Endothelial cell of umbilical vein (primary cell): ENCODE data around the gene GRIN3B. TPM values are rescaled to one million over a fixed set of nuclear protein-coding genes. Genes with fewer than 3 reads are reported as not detected.

ENCODE experiments used
- BruUV-seq: library from RNA; stranded (reverse); fragments of 400-500 nt; replicated peaks from 2 replicates; lab custom pipeline; 2021; lab: Mats Ljungman, UMichigan
- CTCF ChIA-PET: fragments of 300-600, 350-600 bp; sonication (Branson Sonifier 250); formaldehyde crosslinking; loops from one replicate; lab custom pipeline; 2021; ENCODE audit warnings: antibody characterized with exemption, inconsistent platforms; lab: Charles Lee
- POLR2A ChIA-PET: fragments of 300-600, 350-600 bp; sonication (Branson Sonifier 250); formaldehyde crosslinking; loops from one replicate; lab custom pipeline; 2021; ENCODE audit warnings: antibody characterized with exemption, inconsistent platforms; lab: Charles Lee
- DNase-seq: peaks from one replicate; pipeline ENCODE4 v3.0.0-alpha.2; 2011; ENCODE audit warnings: low read depth, low spot score
- FAIRE-seq: peaks from 2 replicates; lab custom pipeline; 2011; peaks lifted over from hg19 to GRCh38; lab: Jason Lieb, UNC
- H2AFZ ChIP-seq: 2 replicates; pipeline ENCODE4 v1.6.0; 2012; ENCODE audit warnings: low read depth, low read length, control low read depth, inconsistent platforms
- H3K27ac ChIP-seq: 2 replicates; pipeline ENCODE4 v1.5.1; 2011; ENCODE audit warnings: low read depth, mild to moderate bottlenecking, control low read depth, low read length, moderate library complexity; ENCODE audit not compliant: insufficient read depth
- H3K27me3 ChIP-seq, 2 experiments: 2 replicates each; pipeline versions ENCODE4 v1.6.0 to v1.6.1; 2011; ENCODE audit warnings: low read length in 2 of 2, mixed read lengths in 1 of 2; ENCODE audit not compliant: control insufficient read depth in 2 of 2, insufficient read depth in 2 of 2
- H3K36me3 ChIP-seq, 2 experiments: 2 replicates in 1 of 2; 3 replicates in 1 of 2; pipeline ENCODE4 v1.5.1; 2011; ENCODE audit warnings: low read length in 2 of 2, mild to moderate bottlenecking in 1 of 2, moderate library complexity in 1 of 2; ENCODE audit not compliant: control insufficient read depth in 2 of 2, insufficient read depth in 2 of 2; ENCODE audit errors: extremely low read depth in 1 of 2
- H3K4me1 ChIP-seq: 3 replicates; pipeline ENCODE4 v1.5.1; 2011; ENCODE audit warnings: mild to moderate bottlenecking, low read length; ENCODE audit not compliant: control insufficient read depth, insufficient read depth; ENCODE audit errors: extremely low read depth
- H3K4me2 ChIP-seq: 2 replicates; pipeline ENCODE4 v1.6.1; 2011; ENCODE audit warnings: low read length, control low read depth, mixed read lengths; ENCODE audit not compliant: insufficient read depth
- H3K4me3 ChIP-seq, 3 experiments: fragments of 200-600 bp in 1 of 3; sonication (generic), shearing (Covaris generic) in 1 of 3; replicated peaks in 1 of 3; 2 replicates each; pipeline ENCODE4 v1.5.1; 2011 to 2016; ENCODE audit warnings: control low read depth in 3 of 3, low read length in 3 of 3, mild to moderate bottlenecking in 2 of 3, inconsistent platforms in 1 of 3, low read depth in 1 of 3, moderate library complexity in 1 of 3; ENCODE audit not compliant: insufficient read depth in 1 of 3
- H3K79me2 ChIP-seq: 2 replicates; pipeline ENCODE4 v1.6.0; 2012; ENCODE audit warnings: low read length, inconsistent platforms; ENCODE audit not compliant: control insufficient read depth, insufficient read depth
- H3K9ac ChIP-seq: replicated peaks from 2 replicates; pipeline ENCODE3; 2011; ENCODE audit warnings: low read length, control low read depth; ENCODE audit not compliant: insufficient read depth; ENCODE audit errors: extremely low read depth
- H3K9me1 ChIP-seq: replicated peaks from 3 replicates; pipeline ENCODE4 v1.6.0; 2011; ENCODE audit warnings: mild to moderate bottlenecking, low read length; ENCODE audit not compliant: control insufficient read depth, insufficient read depth; ENCODE audit errors: extremely low read depth
- H3K9me3 ChIP-seq: replicated peaks from 2 replicates; pipeline ENCODE4 v1.5.1; 2012; ENCODE audit warnings: low read length, inconsistent platforms; ENCODE audit not compliant: control insufficient read depth, insufficient read depth
- H4K20me1 ChIP-seq: replicated peaks from 2 replicates; pipeline ENCODE3; 2011; ENCODE audit warnings: mild to moderate bottlenecking, low read length; ENCODE audit not compliant: control insufficient read depth, insufficient read depth; ENCODE audit errors: extremely low read depth
- EZH2 ChIP-seq: IDR thresholded peaks from 2 replicates; pipeline ENCODE4 v1.6.1; 2012; ENCODE audit warnings: borderline replicate concordance, low read depth, mild to moderate bottlenecking, moderate library complexity, low read length, inconsistent platforms; ENCODE audit not compliant: severe bottlenecking
- FOS ChIP-seq: IDR thresholded peaks from 2 replicates; pipeline ENCODE4 v1.6.1; 2011; ENCODE audit warnings: mild to moderate bottlenecking, low read length, moderate library complexity, borderline replicate concordance; ENCODE audit not compliant: insufficient read depth
- GATA2 ChIP-seq: IDR thresholded peaks from 2 replicates; pipeline ENCODE4 v1.7.0; 2011; ENCODE audit warnings: low read depth, mild to moderate bottlenecking, moderate library complexity, mixed read lengths, low read length; ENCODE audit not compliant: insufficient read length, insufficient read depth
- JUN ChIP-seq: IDR thresholded peaks from 2 replicates; pipeline ENCODE4 v1.6.1; 2011; ENCODE audit warnings: borderline replicate concordance, low read depth; ENCODE audit not compliant: insufficient read length, insufficient read depth
- MAX ChIP-seq: IDR thresholded peaks from 2 replicates; pipeline ENCODE4 v1.6.1; 2011; ENCODE audit not compliant: insufficient read depth, insufficient read length
- MYC ChIP-seq: IDR thresholded peaks from one replicate; pipeline ENCODE4 v1.6.1; 2011; ENCODE audit warnings: mild to moderate bottlenecking, low read depth, low read length
- POLR2A ChIP-seq: IDR thresholded peaks from 2 replicates; pipeline ENCODE4 v1.6.1; 2012; ENCODE audit warnings: low read depth, mild to moderate bottlenecking, control low read depth, low read length
- POLR2AphosphoS5 ChIP-seq: IDR thresholded peaks from 2 replicates; pipeline ENCODE4 v1.6.1; 2012; ENCODE audit warnings: low read depth, mild to moderate bottlenecking, control low read depth, low read length, moderate library complexity; ENCODE audit not compliant: insufficient read depth
- dilution Hi-C: fragments of 300-500 bp; cut with MboI; formaldehyde crosslinking; loops from one replicate; pipeline ENCODE4 v1.15.0; 2019; ENCODE audit warnings: low sequenced_read_pairs; ENCODE audit not compliant: extremely low pct_ligation_motif_present
- intact Hi-C: fragments of 100-400 bp; cut with micrococcal nuclease; formaldehyde crosslinking; loops from one replicate; pipeline ENCODE4 v1.10.0; 2022
- polyA plus RNA-seq, 4 experiments: library from polyadenylated mRNA; depleted of rRNA in 3 of 4; stranded (reverse) in 3 of 4; unstranded in 1 of 4; fragments of >200 nt; gene quantifications; 2 replicates each; pipeline versions ENCODE4 v1.2.1 to v1.2.3, GENCODE V29; 2011 to 2012; ENCODE audit warnings: missing spikeins in 1 of 4
- total RNA-seq: library from RNA; stranded (reverse); gene quantifications from 2 replicates; pipeline ENCODE4 v1.2.3, GENCODE V29; 2021
- TF ChIP-seq, protein P1 (sequence below), 2 donors: IDR thresholded peaks; 1 replicate in 1 of 2; 2 replicates in 1 of 2; pipeline ENCODE4 v1.5.1; 2011; ENCODE audit warnings: low read length in 2 of 2, mild to moderate bottlenecking in 2 of 2, moderate library complexity in 2 of 2, control low read depth in 1 of 2, inconsistent platforms in 1 of 2, low read depth in 1 of 2; ENCODE audit not compliant: insufficient read depth in 1 of 2; ENCODE audit errors: extremely low read depth in 1 of 2

Gene GRIN3B
- total and polyA plus RNA-seq, 2 donors (not counting 3 experiments of a cell fraction or from before 2014, with no cell fraction given), result 0.43 to 0.82 TPM

- Histone ChIP-seq H3K27me3 (no peaks in the 10 kb centered on the region), H3K4me2 (no peak overlapping the region), H3K9me1 (no peaks in the 10 kb centered on the region), H3K4me3 (no peak overlapping the region), H3K4me1 (peaks cover 8% of the 10 kb centered on the region), H2AFZ (no peak overlapping the region), H3K9ac (no peak overlapping the region), H3K36me3 (peaks cover 5 to 23% of the 10 kb centered on the region in 2 experiments), H3K9me3 (no peaks in the 10 kb centered on the region), H4K20me1 (no peaks in the 10 kb centered on the region), H3K79me2 (peaks cover 38% of the 10 kb centered on the region), H3K27ac (no peak overlapping the region)
- POLR2A ChIA-PET, result no interaction called here
- no peak for FAIRE-seq
- no peak for DNase-seq
- dilution Hi-C loops (no loop called here), intact Hi-C loops (no loop called here)
- CTCF ChIA-PET, result no interaction called here
- TF ChIP-seq GATA2 (no peak), MYC (no peak), POLR2A (no peak), POLR2AphosphoS5 (no peak), EZH2 (no peak), JUN (no peak), FOS (no peak)
- no TSS peak for BruUV-seq
Observed at GRCh38 chr19:1011831-1012333, 11.7 kb downstream of the GRIN3B start.

DNA sequence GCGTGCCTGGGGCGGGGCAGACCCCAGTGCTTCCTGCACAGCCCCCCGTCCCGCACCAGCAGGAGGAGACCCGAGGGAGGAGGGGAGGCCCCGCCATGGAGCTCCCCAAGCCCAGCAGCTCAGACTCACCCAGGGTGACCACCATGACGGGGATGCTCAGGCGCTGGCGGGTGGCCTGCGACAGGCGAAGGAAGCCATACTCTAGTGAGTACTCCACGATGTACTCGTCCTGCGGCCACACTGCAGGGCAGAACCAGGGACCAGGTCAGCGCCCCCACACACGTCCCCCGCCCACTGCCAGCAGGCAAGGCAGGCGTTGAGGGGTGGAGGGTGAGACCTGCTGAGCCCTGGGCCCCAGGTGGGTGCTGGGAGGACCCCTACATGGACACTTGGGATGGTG is 12.1 kb downstream of the GRIN3B start:
- Histone ChIP-seq H3K27me3 (no peaks in the 10 kb centered on the region), H4K20me1 (no peaks in the 10 kb centered on the region), H2AFZ (no peak overlapping the region), H3K4me2 (no peak overlapping the region), H3K9me3 (no peaks in the 10 kb centered on the region), H3K9me1 (no peaks in the 10 kb centered on the region), H3K36me3 (peaks cover 5 to 23% of the 10 kb centered on the region in 2 experiments), H3K79me2 (peaks cover 42% of the 10 kb centered on the region), H3K4me3 (no peak overlapping the region), H3K4me1 (peaks cover 12% of the 10 kb centered on the region), H3K27ac (no peak overlapping the region), H3K9ac (no peak overlapping the region)
- DNase-seq (no peak), FAIRE-seq (no peak)
- dilution Hi-C loops (no loop called here), intact Hi-C loops (no loop called here)
- POLR2A ChIA-PET, result no interaction called here
- no peak for TF ChIP-seq MYC
- no peak for TF ChIP-seq POLR2A
- no peak for TF ChIP-seq POLR2AphosphoS5
- TF ChIP-seq EZH2, result no peak
- TF ChIP-seq GATA2, result no peak
- TF ChIP-seq MAX, result no peak
- TF ChIP-seq FOS, result no peak
- no peak for TF ChIP-seq JUN
- TF ChIP-seq, protein P1, sequence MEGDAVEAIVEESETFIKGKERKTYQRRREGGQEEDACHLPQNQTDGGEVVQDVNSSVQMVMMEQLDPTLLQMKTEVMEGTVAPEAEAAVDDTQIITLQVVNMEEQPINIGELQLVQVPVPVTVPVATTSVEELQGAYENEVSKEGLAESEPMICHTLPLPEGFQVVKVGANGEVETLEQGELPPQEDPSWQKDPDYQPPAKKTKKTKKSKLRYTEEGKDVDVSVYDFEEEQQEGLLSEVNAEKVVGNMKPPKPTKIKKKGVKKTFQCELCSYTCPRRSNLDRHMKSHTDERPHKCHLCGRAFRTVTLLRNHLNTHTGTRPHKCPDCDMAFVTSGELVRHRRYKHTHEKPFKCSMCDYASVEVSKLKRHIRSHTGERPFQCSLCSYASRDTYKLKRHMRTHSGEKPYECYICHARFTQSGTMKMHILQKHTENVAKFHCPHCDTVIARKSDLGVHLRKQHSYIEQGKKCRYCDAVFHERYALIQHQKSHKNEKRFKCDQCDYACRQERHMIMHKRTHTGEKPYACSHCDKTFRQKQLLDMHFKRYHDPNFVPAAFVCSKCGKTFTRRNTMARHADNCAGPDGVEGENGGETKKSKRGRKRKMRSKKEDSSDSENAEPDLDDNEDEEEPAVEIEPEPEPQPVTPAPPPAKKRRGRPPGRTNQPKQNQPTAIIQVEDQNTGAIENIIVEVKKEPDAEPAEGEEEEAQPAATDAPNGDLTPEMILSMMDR (IDR thresholded peaks at IDR 0.05; ENCODE audit: extremely low read depth in 1 of 2, insufficient read depth in 1 of 2, low read depth in 1 of 2, low read length in 2 of 2), result no peak
- CTCF ChIA-PET, result interaction anchor here (0.7 kb wide), 1 partner anchor 89 kb away, joined by 4 read pairs; no protein-coding TSS in a partner anchor
- no TSS peak for BruUV-seq
